Measurements from ENCODE around the gene AGFG2. TPM values are rescaled to one million over a fixed set of nuclear protein-coding genes. Genes with fewer than 3 reads are reported as not detected.

Gene AGFG2
- total and polyA plus RNA-seq, 2 of the 13 experiments (the other 11 are each of a cell fraction or from before 2014, with no cell fraction given), result 125 to 132 TPM

DNA sequence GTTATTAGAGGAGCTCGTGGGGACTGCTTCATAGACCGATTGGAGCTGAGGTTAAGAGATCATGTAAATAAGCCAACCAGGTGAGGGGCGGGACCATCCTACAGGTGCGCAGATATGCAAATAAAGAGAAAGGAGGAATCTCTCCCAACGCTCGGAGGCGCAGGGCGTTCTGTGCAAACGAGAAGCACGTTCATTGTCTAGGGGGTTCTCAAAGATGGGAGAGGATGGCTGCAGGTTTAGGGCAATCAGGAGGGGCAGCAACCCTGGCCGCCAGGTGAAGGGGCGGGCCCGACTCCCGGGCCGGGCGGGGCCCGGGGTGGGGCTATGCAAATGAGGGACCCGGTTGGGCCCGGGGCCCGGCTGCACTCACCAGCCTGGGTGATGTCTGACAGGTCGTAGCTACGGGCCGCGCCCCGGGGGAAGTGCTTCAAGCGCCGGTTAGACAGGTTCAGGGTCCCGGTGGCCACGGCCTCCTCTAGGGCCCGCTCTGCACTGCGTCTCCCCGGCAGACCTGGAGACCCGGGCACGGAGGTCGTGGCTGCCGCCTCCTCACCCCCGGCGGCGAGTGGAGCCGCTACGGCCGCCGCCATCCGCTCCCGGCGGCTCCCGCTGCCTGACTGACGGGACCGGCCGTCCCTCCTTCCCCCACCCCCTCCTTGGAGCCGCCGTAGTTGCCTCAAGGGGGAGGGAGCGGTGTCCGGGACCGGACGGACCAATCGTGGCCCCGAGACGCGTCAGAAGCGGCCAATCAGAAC lies 46.7 kb downstream of the AGFG2 start, which contains the start of gene LRCH4 (continued):
- TF ChIP-seq ZBTB10 (CRISPR knock-in tag; IDR thresholded peaks at IDR 0.05; ENCODE audit: borderline replicate concordance), result no peak
- no peak for TF ChIP-seq ZNF850 (CRISPR knock-in tag; conservative IDR thresholded peaks at IDR 0.05)
- no peak for TF ChIP-seq XRCC5 (optimal IDR thresholded peaks at IDR 0.05; ENCODE audit: low read length)
- no peak for TF ChIP-seq ZC3H4 (CRISPR knock-in tag; IDR thresholded peaks at IDR 0.05; ENCODE audit: borderline replicate concordance)
- no peak for TF ChIP-seq NFIB (CRISPR knock-in tag; IDR thresholded peaks at IDR 0.05; ENCODE audit: borderline replicate concordance)
- TF ChIP-seq, protein P1, sequence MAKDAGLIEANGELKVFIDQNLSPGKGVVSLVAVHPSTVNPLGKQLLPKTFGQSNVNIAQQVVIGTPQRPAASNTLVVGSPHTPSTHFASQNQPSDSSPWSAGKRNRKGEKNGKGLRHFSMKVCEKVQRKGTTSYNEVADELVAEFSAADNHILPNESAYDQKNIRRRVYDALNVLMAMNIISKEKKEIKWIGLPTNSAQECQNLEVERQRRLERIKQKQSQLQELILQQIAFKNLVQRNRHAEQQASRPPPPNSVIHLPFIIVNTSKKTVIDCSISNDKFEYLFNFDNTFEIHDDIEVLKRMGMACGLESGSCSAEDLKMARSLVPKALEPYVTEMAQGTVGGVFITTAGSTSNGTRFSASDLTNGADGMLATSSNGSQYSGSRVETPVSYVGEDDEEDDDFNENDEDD (CRISPR knock-in tag; IDR thresholded peaks at IDR 0.05; ENCODE audit: borderline replicate concordance), result no peak
- no peak for TF ChIP-seq ZNF569 (CRISPR knock-in tag; IDR thresholded peaks at IDR 0.05; ENCODE audit: borderline replicate concordance)
- peak; percentile 37; the same call in 1 of the 2 replicates for TF ChIP-seq HCFC1 (IDR thresholded peaks at IDR 0.05; ENCODE audit: low read depth, low read length)
- TF ChIP-seq, protein P2, sequence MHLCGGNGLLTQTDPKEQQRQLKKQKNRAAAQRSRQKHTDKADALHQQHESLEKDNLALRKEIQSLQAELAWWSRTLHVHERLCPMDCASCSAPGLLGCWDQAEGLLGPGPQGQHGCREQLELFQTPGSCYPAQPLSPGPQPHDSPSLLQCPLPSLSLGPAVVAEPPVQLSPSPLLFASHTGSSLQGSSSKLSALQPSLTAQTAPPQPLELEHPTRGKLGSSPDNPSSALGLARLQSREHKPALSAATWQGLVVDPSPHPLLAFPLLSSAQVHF (CRISPR knock-in tag; IDR thresholded peaks at IDR 0.05), result no peak
- TF ChIP-seq ZNF44 (CRISPR knock-in tag; IDR thresholded peaks at IDR 0.05), result no peak
- no peak for TF ChIP-seq ZNF660 (CRISPR knock-in tag; IDR thresholded peaks at IDR 0.05; ENCODE audit: borderline replicate concordance, low read depth)
- TF ChIP-seq ZNF558 (CRISPR knock-in tag; IDR thresholded peaks at IDR 0.05; ENCODE audit: borderline replicate concordance), result 0 out of 2 replicates have a peak, but pooled peaks have one; percentile 42
- TF ChIP-seq ZNF326 (CRISPR knock-in tag; IDR thresholded peaks at IDR 0.05; ENCODE audit: borderline replicate concordance), result no peak
- TF ChIP-seq, protein P3, sequence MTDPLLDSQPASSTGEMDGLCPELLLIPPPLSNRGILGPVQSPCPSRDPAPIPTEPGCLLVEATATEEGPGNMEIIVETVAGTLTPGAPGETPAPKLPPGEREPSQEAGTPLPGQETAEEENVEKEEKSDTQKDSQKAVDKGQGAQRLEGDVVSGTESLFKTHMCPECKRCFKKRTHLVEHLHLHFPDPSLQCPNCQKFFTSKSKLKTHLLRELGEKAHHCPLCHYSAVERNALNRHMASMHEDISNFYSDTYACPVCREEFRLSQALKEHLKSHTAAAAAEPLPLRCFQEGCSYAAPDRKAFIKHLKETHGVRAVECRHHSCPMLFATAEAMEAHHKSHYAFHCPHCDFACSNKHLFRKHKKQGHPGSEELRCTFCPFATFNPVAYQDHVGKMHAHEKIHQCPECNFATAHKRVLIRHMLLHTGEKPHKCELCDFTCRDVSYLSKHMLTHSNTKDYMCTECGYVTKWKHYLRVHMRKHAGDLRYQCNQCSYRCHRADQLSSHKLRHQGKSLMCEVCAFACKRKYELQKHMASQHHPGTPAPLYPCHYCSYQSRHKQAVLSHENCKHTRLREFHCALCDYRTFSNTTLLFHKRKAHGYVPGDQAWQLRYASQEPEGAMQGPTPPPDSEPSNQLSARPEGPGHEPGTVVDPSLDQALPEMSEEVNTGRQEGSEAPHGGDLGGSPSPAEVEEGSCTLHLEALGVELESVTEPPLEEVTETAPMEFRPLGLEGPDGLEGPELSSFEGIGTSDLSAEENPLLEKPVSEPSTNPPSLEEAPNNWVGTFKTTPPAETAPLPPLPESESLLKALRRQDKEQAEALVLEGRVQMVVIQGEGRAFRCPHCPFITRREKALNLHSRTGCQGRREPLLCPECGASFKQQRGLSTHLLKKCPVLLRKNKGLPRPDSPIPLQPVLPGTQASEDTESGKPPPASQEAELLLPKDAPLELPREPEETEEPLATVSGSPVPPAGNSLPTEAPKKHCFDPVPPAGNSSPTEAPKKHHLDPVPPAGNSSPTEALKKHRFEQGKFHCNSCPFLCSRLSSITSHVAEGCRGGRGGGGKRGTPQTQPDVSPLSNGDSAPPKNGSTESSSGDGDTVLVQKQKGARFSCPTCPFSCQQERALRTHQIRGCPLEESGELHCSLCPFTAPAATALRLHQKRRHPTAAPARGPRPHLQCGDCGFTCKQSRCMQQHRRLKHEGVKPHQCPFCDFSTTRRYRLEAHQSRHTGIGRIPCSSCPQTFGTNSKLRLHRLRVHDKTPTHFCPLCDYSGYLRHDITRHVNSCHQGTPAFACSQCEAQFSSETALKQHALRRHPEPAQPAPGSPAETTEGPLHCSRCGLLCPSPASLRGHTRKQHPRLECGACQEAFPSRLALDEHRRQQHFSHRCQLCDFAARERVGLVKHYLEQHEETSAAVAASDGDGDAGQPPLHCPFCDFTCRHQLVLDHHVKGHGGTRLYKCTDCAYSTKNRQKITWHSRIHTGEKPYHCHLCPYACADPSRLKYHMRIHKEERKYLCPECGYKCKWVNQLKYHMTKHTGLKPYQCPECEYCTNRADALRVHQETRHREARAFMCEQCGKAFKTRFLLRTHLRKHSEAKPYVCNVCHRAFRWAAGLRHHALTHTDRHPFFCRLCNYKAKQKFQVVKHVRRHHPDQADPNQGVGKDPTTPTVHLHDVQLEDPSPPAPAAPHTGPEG (CRISPR knock-in tag; IDR thresholded peaks at IDR 0.05), result no peak
